Measurements from ENCODE around the gene CTDP1. TPM values are rescaled to one million over a fixed set of nuclear protein-coding genes. Genes with fewer than 3 reads are reported as not detected.

The CTDP1 gene
- total RNA-seq, 2 experiments from 2014 or later, result 44.4 to 44.6 TPM

DNA sequence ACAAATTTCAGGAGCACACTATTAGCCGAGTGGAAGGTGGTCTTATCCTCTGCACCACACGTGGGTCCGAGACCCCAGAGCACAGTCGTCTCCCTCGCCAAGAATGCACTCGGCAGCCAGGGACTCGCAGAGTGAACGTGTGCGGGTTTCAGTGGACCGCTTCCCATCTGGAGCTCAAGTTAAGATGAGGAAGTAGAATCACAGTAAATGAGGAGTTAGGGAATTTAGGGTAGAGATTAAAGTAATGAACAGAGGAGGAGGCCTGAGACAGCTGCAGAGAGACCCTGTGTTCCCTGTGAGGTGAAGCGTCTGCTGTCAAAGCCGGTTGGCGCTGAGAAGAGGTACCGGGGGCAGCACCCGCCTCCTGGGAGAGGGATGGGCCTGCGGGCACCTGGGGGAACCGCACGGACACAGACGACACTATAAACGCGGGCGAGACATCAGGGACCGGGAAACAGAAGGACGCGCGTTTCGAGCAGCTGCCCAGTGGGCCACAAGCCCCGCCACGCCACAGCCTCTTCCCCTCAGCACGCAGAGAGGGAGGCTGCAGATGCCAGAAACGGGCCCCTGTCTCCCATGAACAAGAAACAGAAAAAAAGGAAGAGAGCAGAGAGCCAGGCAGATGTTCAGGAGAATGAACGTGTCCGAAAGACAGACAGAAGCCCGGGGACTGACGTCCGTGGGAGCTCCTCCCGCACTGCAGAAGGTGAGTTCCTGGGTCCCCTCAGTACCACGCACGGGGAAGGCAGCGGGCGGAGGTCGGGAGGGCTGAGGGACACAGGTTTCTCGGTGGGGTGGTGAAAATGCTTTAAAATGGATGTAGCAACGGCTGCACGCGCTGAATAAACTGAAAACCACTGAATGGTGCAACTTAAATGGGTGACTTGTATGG lies 112.7 kb downstream of the CTDP1 start:
- Mint-ChIP-seq H3K4me1 (peaks cover 9% of the 10 kb centered on the region), H3K9me3 (no peaks in the 10 kb centered on the region), H3K27ac (no peak overlapping the region), H3K27me3 (peaks cover 66% of the 10 kb centered on the region), H3K4me3 (no peak overlapping the region), H3K36me3 (no peaks in the 10 kb centered on the region)
- no peak for DNase-seq

DNA sequence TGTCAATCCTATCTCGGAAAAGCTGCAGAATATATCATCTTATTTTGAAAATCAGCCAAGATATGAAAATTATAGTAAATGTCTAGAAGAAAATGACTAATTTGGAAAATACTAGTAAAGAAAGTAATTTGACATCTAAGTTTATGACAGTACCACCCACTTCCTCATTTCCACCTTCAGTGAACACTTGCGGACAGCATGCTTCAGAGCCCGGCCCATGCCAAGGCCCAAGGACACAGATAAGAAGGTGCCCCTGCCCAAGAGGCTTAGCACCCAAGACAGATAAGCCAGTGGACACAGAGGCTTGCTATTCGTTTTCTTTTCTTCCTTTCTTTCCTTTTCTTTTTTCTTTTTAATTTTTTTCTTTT lies 113.4 kb downstream of the CTDP1 start:
- no peaks in the 10 kb centered on the region for H3K36me3 Mint-ChIP-seq
- no peak overlapping the region for H3K4me3 Mint-ChIP-seq
- no peak for DNase-seq
- peaks cover 10% of the 10 kb centered on the region for H3K4me1 Mint-ChIP-seq
- peaks cover 64% of the 10 kb centered on the region for H3K27me3 Mint-ChIP-seq
- H3K9me3 Mint-ChIP-seq, result no peaks in the 10 kb centered on the region
- H3K27ac Mint-ChIP-seq, result no peak overlapping the region

DNA sequence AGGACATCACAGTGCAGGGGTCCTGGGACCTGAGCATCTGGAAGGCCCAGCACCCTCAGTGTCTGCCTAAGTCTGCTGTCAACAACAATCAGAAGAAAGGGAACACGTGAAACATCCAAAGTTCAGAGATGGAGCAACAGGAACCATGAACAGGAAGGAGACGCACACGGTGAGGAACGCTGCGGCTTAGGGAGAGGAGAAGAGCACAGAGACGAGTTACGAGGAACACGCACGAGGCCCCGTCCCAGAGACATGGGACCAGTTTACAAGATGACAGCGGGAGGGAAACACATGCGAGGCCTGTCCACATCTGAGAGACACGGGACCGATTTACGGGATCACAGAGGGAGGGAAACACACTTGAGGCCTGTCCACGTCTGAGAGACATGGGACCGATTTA lies 115.2 kb downstream of the CTDP1 start:
- H3K9me3 Mint-ChIP-seq, result no peaks in the 10 kb centered on the region
- H3K27me3 Mint-ChIP-seq, result peaks cover 60% of the 10 kb centered on the region
- peaks cover 17% of the 10 kb centered on the region for H3K4me1 Mint-ChIP-seq
- no peaks in the 10 kb centered on the region for H3K36me3 Mint-ChIP-seq
- no peak overlapping the region for H3K4me3 Mint-ChIP-seq
- DNase-seq, result no peak
- no peak overlapping the region for H3K27ac Mint-ChIP-seq

DNA sequence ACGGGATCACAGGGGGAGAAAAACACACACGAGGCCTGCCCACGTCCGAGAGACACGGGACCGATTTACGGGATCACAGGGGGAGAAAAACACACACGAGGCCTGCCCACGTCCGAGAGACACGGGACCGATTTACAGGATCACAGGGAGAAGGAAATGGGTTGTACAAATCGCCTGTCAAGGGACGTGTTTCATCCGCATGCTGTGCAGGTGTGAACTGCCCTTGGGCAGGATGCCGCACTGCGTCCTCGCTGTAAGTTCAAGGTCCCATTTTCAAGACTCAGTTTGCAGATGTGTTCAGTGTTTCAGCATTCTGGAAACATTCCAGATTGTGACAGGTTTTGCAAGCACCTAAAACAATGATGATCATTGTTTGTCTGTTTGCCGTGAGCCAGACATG lies 115.8 kb downstream of the CTDP1 start:
- no peak for DNase-seq
- no peak overlapping the region for H3K4me3 Mint-ChIP-seq

DNA sequence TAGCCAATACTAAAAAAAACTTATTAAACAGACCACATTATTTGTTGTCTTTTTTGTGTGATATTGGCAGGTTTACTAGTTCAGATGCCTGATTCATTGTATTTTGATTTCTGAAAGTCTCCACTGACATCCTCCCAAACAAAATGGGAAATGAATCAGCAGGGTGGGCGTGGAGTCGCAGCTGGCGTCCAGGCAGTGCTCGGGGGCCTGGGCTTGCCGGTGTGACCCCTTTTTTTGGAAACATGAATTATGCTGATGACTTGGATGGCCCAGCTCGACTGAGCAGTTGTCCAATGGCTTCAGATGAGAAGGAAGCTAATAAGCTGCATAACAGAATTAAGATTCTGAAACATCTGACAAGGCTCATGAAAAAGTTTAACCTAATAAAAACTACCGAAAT lies 116.4 kb downstream of the CTDP1 start:
- Mint-ChIP-seq H3K36me3 (no peaks in the 10 kb centered on the region), H3K4me1 (peaks cover 16% of the 10 kb centered on the region), H3K27ac (no peak overlapping the region), H3K27me3 (peaks cover 53% of the 10 kb centered on the region), H3K9me3 (no peaks in the 10 kb centered on the region), H3K4me3 (no peak overlapping the region)
- no peak for DNase-seq

More for the DNA sequence above, 115.8 kb downstream of the CTDP1 start:
- Mint-ChIP-seq H3K36me3 (no peaks in the 10 kb centered on the region), H3K27ac (no peak overlapping the region), H3K27me3 (peaks cover 59% of the 10 kb centered on the region), H3K9me3 (no peaks in the 10 kb centered on the region), H3K4me1 (peaks cover 18% of the 10 kb centered on the region)

DNA sequence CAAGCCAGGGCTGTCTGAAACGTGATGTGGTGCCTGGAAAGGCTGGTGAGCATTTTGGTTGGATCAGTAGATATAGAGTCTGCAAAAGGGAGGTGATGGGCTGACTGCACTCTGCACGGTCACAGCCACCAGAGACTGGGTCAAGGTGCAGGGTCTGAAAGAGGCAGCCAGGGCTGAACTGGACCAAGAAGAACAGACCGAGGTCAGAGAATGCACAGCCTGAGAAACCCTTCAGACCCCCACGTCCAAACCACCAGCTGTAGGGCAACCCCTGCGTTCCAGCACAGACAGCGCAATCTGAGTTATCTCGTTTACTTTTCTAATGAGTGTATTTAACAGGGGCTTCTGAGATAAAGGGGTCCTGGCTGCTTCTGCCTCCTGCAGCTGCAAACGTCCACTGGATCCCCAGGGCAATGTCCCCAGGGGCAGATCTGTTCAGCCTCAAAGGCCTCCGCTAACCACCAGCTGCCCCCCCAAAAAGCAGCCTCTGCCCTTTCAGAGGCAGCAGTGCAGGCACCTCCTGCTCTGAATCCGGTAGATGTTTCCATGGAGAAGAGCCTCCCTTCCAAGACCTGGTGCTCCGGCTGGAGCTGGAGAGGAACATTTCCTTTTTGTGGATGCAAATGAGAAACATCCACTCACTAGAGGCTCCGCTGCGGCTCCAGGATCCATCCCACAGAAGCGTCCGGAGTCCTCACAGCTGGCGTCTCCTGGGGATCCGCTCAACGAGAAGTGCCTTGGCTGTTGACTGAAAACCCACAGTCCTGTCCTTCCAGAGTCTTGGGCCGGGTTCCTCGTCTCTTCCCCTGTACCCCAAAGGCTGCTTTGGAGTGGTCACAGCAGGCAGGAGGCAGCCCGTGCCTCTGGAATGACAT lies 117.2 kb downstream of the CTDP1 start:
- DNase-seq, result no peak
- Mint-ChIP-seq H3K4me1 (peaks cover 11% of the 10 kb centered on the region), H3K36me3 (no peaks in the 10 kb centered on the region), H3K27ac (no peak overlapping the region), H3K4me3 (peak overlapping the region; percentile 47), H3K9me3 (no peaks in the 10 kb centered on the region), H3K27me3 (peaks cover 46% of the 10 kb centered on the region)

DNA sequence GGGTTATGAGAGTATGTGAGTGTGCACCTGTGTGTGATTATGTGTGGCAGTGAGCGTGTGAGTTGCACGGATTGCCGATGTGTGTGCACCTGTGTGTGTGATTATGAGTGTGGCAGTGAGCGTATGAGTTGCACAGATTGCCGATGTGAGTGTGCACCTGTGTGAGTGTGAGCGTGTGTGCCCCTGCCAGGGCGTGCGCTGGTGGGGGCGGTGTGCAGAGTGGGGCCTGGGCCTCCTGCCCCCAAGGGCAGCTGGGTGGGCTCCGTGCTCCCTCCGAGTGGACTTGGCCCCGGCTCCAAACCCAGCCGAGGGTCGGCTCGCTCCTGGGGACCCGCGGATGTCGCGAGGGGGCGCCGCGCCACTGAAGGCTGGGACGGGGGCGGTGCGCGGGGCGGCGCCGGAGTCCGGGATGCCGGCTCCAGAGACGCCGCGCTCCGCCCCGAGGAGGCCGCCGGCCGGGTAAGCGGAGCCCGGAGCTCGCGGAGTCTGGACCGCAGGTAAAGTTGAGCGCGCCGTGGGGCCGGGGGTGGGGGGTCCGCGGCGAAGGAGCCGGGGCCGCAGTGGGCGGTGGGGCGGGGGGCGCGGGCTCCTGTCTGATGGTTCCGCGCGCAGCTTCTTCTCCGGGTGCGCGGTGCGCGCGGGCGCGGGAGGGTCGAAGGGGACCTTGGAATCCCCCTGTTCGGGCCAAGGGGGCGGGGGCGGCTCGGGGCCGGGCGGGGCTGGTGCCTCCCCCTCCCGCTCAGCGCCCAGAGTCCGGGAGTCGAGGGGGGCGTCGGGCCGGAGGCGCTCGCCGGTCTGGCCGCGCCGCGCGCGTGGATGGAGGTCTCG lies 118.1 kb downstream of the CTDP1 start, which contains the start of gene KCNG2:
KCNG2 (plus strand) TSS at position 421 of the 828 bp plus-strand sequence. CDS start 65,730 bp downstream, outside the sequence.
- H3K36me3 Mint-ChIP-seq, result no peaks in the 10 kb centered on the region
- H3K27me3 Mint-ChIP-seq, result peaks cover 36% of the 10 kb centered on the region
- no peaks in the 10 kb centered on the region for H3K9me3 Mint-ChIP-seq
- H3K27ac Mint-ChIP-seq, result no peak within 1 kb of the TSS
- peak; percentile 52 for DNase-seq
- peaks cover 9% of the 10 kb centered on the region for H3K4me1 Mint-ChIP-seq
- peak within 1 kb of the TSS; percentile 47 for H3K4me3 Mint-ChIP-seq

DNA sequence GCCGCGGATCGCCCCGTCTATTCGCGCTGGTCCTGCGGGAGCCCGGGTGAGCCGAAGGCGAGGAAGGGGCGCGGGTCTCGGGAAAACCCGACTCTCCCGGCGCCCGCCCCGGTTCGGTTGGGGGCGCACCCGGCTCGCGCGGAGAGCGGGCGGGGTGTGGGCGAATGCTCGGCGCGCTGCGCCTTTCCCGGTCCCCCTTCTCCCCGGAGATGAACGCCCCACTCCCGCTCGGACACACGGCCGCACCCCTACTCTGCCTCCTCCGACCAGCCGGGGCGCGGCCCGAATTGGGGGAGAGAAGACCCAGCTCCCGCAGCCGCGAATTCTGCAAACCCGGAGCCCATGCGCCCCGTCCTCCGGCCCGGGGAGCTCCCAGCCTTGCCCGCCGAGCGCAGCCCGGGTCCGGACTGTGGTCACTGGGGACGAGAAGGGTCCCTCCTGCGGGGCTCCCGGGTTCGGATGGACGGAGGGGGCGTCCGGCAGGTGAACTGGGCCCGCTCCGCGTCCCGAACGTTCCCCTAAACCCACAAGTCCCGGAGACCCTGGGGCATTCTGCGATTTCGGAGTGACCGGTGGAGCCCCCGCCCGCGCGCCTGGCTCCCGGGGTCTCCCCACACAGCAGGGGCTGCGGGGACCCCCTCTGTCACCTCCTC lies 118.9 kb downstream of the CTDP1 start:
- no peak overlapping the region for H3K27ac Mint-ChIP-seq
- peaks cover 33% of the 10 kb centered on the region for H3K27me3 Mint-ChIP-seq
- no peak for DNase-seq
- no peak overlapping the region for H3K4me3 Mint-ChIP-seq
- no peaks in the 10 kb centered on the region for H3K9me3 Mint-ChIP-seq
- H3K36me3 Mint-ChIP-seq, result no peaks in the 10 kb centered on the region
- H3K4me1 Mint-ChIP-seq, result peaks cover 9% of the 10 kb centered on the region

DNA sequence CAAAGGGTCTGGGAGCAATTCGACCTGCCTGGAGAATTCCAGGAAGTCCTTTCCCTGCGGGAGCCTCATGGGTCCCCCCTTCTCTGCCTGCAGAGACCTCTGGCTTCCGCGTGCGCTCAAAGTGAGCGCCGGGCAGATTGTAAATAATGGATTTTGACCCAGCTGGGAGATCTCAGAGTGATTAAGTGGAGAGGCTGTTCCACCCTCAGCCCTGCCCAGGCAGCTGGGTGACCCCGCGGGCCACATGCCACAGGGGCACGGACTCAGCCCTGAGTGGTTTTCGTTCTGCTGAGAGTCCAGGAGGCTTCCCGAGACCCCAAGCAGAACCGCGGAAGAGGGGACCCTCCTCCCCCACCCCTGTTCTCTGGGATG lies 119.4 kb downstream of the CTDP1 start:
- no peak for DNase-seq
- Mint-ChIP-seq H3K4me3 (no peak overlapping the region), H3K36me3 (no peaks in the 10 kb centered on the region), H3K27me3 (peaks cover 33% of the 10 kb centered on the region), H3K9me3 (no peaks in the 10 kb centered on the region), H3K4me1 (peaks cover 9% of the 10 kb centered on the region), H3K27ac (no peak overlapping the region)

DNA sequence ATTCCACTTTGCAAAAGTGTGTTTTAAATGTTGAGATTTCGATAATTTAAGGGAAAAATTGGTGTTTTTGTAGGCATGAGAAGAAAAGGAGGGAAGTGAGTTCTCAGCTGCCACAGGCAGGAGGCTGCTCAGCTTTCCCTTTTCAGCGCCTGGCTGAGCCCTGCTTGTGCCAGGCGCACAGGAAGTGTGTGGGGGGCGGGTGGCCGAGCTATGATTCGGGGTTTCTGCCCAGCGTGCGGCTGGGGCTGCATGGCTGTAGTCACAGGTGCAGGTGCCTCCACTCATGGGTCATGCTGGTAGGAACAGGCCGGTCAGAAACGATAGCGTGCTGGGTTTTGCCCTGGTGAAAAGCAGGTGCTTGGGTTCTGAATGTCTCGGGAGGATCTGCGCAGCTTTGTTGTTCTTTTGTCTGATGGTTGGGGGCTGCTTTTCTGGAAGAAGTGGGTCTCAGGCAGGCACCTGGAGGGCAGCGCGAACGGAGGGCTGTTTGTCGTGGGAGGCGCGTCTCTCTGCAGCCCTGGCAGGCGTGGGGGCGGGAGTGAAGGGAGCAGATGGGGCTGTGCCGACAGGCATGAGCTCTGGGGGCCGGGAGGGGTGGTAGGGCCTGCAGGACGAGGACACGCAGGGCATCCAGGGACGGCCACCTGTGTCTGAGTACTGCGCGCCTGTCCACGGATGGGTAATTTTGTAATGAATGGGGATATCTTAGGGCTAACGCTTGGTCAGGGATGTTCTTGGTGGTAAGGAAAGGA lies 120.2 kb downstream of the CTDP1 start:
- Mint-ChIP-seq H3K27me3 (peaks cover 33% of the 10 kb centered on the region), H3K27ac (no peak overlapping the region), H3K4me3 (no peak overlapping the region)

DNA sequence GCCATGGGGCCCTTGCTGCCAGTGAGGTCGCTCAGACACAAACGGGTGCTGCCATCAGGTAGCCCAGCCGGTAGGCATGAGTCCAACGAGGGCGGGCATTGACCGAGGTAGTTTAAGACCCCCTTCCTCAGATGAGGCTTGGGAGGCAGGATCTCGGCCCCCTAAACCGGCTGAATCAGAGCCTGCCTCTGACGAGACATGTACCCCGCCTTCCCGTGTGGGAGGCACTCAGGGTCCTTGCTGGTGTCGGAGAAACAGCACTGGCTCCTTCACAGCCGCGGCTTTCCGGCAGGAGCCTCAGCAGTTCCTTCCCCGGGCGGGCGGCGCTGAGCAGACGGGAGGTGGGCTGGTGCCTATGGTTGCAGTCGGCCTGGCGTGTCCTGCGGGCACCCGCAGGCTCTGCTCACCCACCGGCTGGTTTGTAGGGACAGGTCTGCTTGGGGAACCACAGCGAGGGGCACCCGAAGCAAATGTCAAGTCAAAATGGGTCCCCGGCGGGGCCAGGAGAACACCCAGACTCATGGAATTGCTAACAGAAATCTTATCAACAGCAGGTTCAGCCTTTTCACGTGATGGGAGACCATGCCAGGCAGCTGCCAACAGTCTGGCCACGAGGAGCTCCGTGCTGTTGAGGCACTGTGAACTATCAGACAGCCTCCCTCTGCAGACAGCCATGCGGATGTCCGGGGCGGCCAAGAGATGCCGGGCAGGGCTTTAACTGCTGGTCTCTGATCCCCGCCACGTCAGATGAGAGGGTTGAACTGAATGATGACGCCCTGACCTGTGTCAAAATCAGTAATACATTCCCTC lies 121.0 kb downstream of the CTDP1 start:
- H3K36me3 Mint-ChIP-seq, result no peaks in the 10 kb centered on the region
- no peak overlapping the region for H3K4me3 Mint-ChIP-seq
- no peak for DNase-seq
- no peaks in the 10 kb centered on the region for H3K9me3 Mint-ChIP-seq
- H3K4me1 Mint-ChIP-seq, result peaks cover 16% of the 10 kb centered on the region
- H3K27ac Mint-ChIP-seq, result no peak overlapping the region
- peaks cover 33% of the 10 kb centered on the region for H3K27me3 Mint-ChIP-seq

More for the DNA sequence above, 120.2 kb downstream of the CTDP1 start:
- no peak for DNase-seq
- H3K4me1 Mint-ChIP-seq, result peaks cover 9% of the 10 kb centered on the region
- no peaks in the 10 kb centered on the region for H3K36me3 Mint-ChIP-seq
- no peaks in the 10 kb centered on the region for H3K9me3 Mint-ChIP-seq

DNA sequence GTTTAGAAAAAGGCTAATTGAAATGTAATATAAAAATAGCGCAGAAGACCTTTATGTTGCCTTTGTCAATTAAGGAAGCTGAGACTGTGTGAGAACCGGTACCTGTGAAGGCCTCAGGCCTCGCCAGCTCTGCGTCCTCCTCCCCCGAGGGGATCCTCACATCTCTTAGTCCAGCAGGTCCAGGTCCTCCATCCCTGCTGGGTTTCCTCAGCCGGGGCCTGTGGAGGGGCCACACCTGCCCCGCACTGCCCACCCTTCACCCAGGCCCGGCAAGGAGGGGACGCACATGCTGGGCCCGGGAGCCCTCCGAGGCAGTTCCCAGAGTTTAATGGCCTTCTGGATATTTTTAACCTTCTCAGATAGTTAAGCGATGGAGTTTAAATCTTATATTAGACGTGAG lies 121.6 kb downstream of the CTDP1 start:
- Mint-ChIP-seq H3K4me3 (no peak overlapping the region), H3K27ac (no peak overlapping the region), H3K4me1 (peaks cover 18% of the 10 kb centered on the region), H3K27me3 (peaks cover 29% of the 10 kb centered on the region), H3K9me3 (no peaks in the 10 kb centered on the region), H3K36me3 (no peaks in the 10 kb centered on the region)
- no peak for DNase-seq

DNA sequence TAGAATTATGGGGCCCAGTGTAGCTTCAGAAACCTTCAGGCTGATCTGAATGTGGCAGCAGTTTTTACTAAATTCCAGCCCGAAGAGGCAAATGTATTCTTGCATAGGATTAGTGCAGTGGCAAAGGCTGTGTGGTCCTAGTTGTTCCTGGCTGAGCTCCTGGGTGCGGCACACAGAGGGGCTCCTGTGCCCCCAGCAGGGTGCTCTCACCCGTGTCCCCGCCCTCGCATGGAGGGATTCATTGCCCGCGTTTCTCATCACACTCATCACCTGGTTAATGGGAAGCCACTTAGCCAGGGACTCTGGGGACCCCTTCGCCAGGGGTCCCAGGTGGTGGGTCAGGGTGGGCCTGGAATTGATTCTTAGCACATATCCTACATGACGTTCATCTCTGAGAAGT lies 122.0 kb downstream of the CTDP1 start:
- peaks cover 18% of the 10 kb centered on the region for H3K4me1 Mint-ChIP-seq

More for the DNA sequence above, 122.0 kb downstream of the CTDP1 start:
- no peaks in the 10 kb centered on the region for H3K36me3 Mint-ChIP-seq
- H3K9me3 Mint-ChIP-seq, result no peaks in the 10 kb centered on the region
- H3K27me3 Mint-ChIP-seq, result peaks cover 25% of the 10 kb centered on the region
- H3K4me3 Mint-ChIP-seq, result no peak overlapping the region
- H3K27ac Mint-ChIP-seq, result no peak overlapping the region
- DNase-seq, result no peak
